GM10266 (cell line): Measurements from ENCODE around the gene ALLC.

Source experiments
- DNase-seq: peaks from one replicate; pipeline ENCODE4 v3.0.0; 2012; ENCODE audit errors: extremely low spot score
- TF ChIP-seq, protein P1 (sequence below): IDR thresholded peaks from 2 replicates; pipeline ENCODE4 v1.5.1; 2012; ENCODE audit warnings: mild to moderate bottlenecking, low read depth; ENCODE audit not compliant: control insufficient read depth, insufficient read depth; ENCODE audit errors: missing control alignments

Gene ALLC

DNA sequence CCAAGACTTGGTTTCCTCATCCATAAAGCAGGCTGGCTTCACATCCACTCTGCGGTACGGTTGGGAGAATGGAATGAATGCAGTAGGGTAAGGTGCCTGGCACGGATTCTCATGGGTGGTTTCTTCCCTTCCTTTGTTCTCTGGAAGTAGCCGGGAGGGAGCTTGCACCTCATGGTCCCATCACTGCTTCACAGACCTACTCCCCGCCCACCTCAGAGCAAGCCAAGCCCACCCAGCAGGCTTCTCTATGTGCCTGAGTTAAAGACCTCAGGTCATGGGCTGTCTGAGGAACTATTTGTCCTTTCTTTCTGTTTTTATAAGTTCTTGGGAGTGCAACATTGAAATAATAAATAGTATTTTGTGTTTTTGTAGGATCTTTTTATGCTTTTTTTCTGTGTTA, 48.9 kb downstream of the ALLC start:
- TF ChIP-seq, protein P1, sequence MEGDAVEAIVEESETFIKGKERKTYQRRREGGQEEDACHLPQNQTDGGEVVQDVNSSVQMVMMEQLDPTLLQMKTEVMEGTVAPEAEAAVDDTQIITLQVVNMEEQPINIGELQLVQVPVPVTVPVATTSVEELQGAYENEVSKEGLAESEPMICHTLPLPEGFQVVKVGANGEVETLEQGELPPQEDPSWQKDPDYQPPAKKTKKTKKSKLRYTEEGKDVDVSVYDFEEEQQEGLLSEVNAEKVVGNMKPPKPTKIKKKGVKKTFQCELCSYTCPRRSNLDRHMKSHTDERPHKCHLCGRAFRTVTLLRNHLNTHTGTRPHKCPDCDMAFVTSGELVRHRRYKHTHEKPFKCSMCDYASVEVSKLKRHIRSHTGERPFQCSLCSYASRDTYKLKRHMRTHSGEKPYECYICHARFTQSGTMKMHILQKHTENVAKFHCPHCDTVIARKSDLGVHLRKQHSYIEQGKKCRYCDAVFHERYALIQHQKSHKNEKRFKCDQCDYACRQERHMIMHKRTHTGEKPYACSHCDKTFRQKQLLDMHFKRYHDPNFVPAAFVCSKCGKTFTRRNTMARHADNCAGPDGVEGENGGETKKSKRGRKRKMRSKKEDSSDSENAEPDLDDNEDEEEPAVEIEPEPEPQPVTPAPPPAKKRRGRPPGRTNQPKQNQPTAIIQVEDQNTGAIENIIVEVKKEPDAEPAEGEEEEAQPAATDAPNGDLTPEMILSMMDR: no peak
- DNase-seq: no peak

DNA sequence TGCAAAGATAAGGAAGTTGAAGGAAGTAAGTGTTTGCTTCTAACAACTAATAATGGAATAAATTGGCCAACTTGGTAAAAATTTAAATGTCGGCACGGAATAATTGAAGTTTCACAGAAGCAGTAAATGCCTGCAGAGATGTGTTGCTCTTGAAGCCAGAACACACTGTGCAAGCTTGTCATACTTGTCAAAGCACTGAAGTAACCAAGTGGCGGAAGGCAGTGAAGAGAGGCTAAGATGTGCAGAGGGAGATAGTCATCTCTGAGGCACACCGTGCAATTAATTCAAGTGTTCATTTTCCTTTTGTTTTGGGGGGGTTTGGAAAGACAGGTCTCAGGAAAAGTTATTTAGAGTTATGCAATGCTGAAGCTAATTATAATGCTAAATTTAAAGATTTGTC, 50.6 kb downstream of the ALLC start:
- DNase-seq: no peak
- TF ChIP-seq, protein P1: no peak

DNA sequence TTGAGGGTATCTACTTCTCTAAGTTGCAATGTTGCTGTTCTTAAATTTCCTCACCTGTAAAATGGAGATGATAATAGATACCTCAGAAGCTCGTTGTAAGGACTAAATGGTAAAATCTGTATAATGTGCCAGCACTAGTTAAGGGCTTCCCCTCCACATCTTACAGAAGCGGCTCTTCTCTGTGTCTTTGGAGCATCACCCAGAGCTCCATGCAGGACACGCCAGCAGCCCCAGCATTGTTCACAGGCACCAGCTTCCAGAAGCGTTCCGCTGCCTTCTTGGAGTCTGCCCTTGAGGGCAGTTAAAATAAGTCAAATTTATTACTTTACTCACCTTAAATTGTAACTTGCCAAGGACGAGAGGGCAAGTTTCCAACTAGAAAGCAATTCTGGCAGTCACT, 51.2 kb downstream of the ALLC start:
- DNase-seq: no peak
- TF ChIP-seq, protein P1: no peak

DNA sequence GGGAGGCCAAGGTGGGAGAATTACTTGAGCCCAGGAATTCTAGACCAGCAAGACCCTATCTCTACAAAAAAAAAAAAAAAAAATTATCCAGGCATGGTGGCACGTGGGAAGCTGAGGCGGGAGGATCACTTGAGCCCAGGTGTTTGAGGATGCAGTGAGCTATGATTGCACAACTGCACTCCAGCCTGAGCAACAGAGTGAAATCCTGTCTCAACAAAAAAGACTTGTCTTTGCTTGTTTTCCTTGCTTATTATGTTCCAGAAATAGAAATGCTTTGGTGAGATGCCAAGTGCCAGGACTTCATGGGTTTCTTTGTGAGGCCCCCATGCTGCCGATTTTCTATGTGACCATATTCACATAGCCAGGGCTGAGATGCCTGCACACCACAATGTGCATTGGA, 54.4 kb downstream of the ALLC start:
- TF ChIP-seq, protein P1: no peak

DNA sequence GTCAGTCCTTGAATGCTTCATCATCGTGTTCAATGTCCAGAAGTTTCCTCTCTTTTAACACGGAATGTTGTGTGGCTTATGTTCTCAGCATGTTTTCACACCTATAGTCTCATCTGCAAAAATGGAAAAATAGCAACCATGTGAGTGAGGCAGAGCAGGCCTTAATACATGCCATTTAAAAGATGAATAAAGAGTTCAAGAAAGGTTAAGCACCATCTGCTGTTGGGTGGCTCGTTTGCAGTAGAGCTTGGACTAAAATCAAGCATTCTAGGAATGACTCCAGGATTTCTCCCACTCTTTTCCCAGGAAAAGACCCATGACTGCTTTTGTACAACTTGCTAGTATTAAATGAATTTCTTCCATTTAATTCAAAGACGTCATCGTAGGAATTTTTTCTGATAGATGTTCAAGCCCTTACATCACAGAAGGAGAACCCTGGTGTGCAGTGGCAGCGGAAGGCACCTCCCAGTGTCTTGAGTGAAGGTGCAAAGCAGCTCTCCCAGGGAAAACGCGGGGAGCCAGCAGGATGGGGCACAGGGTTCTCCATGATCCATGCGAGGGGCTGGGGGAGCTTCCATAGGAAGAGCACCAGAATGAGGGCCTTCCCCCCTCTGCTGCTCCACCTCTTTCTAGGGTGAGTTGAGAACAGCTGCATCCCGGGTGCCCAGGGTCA, 55.0 kb downstream of the ALLC start:
- no peak for DNase-seq
- TF ChIP-seq, protein P1: no peak

More for the DNA sequence above, 54.4 kb downstream of the ALLC start:
- no peak for DNase-seq

DNA sequence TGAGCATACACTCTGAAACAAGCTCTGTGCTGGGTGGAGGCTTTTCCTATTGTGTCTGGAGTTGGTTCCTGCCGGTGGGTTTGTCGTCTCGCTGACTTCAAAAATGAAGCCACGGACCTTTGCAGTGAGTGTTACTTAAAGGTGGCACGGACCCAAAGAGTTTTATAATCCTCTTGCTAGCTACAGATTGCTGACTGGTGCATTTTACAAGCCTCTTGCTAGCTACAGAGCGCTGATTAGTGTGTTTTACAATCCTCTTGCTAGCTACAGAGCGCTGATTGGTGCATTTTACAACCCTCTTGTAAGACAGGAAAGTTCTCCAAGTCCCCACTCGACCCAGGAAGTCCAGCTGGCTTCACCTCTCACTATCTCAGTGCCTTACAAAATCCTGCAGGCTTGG, 60.7 kb downstream of the ALLC start:
- TF ChIP-seq, protein P1: no peak

DNA sequence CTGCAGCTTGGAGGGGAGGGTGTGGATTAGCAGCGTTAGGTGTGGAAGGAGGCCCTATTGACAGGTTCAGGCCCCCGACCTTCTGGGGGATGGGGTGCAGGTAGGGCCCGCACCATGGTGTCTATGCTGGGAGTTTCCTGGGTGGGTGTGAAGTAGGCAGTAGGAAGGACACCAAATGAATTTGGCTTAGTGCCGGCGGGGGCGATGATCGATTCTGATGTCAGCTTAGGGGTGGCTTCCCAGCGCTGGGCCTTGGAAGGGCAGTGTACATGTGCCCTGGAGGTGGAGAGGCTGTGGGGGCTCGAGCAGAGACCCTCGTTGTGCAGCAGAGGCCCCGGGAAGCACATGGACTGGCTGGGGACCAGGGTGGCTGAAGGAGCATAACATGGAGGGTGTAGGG, 67.0 kb downstream of the ALLC start:
- TF ChIP-seq, protein P1: no peak
- no peak for DNase-seq

More for the DNA sequence above, 60.7 kb downstream of the ALLC start:
- no peak for DNase-seq
